GM18870 (cell line): ENCODE results near the gene ARF6.

ENCODE experiments used
- ATAC-seq: cut with Tn5 transposase; IDR thresholded peaks from one replicate; pipeline ENCODE4 v1.9.1; 2021; ENCODE audit warnings: moderate library complexity; ENCODE audit not compliant: unreplicated experiment

ARF6 gene

DNA sequence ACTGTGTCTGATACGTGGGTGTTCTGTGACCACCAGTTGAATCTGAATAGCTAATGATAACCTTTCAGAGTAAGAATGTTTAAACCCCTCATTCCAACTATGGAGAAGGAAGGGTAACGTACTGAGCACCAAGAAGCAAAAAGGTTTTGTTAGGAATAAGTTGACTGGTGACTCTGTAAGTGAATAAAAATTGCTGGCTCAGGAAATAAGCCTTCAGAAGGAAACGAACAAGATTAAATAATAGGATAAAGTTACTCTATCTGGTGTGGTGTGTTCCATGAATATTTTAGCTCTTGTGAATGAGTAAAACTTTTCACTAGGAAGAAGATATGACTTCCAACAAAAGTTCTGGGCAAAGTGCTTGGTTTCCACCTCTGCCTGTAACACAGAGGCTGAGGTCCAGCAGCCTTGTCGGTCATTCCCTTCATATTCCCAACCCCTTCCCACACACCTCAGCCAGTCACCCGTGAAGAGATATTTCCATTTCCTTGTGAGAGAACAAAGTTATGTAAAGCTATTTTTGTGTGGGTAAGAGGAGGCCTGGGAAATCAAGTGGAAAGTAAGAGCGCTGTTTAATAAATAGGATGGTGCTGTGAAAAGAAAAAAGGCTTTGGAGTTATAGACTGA, 47.1 kb downstream of the ARF6 start:
- no peak for ATAC-seq

DNA sequence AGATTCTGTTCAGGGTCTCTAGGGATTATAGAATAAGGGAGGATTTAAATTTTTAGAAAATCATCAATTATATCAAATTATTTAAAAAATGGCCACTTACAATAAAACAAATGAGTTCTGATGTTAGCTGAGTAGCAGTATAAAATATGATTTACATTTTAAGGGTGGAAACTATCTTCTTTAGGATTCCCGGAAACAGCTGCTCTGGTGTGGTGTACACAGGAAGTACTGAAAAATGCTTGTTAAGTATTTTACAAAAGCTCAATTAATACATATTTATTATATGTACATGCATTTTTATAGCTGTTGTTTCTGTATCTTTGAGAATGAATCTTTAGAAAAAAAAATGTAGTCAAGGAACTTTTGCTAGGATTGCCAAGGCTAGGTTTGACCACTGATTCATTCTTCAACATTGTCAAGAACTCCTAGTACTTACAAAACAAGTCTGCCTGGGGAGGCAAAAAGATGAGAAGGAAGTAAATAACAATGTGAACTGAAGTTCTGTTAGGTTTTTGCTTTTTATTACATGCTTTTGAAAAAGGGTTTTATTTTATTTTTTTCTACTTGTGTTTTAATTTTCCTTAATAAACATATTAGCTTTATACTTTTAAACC, 48.0 kb downstream of the ARF6 start:
- no peak for ATAC-seq

DNA sequence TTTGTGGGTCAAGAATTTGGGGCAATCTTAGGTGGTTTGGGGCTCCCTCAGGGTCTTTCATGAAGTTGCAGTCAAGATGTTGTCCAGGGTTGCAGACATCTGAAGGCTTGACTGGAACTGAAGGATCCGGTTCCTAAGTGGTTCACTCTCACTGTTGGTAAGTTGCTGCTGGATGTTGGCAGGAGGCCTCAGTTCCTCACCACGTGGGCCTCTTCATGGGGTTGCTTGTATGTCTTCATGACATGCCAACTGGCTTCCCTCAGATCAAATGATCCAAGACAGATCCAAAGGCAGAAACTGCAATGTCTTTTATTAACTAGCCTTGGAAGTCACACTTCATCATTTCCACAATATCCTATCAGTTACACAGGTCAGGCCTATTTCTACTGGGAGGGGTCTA, 49.2 kb downstream of the ARF6 start:
- ATAC-seq = no peak

DNA sequence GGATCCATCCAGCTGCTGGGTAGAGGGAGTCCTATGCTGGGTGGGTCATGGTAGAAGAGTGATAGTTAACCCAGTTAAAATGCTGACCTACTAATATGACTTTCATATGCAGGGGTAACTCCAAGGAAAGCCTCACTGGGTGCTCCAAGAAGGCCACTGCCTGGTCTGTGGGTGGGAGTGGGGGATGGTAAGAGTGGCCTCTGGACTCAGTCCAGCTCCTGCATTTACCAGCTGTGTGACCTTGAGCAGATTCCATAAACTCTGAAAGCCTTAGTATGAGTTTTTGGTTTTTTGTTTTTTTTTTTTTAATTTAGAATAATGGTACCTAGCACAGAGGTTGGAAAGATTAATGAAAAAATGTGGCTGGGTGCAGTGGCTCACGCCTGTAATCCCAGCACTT, 51.6 kb downstream of the ARF6 start:
- ATAC-seq = no peak

DNA sequence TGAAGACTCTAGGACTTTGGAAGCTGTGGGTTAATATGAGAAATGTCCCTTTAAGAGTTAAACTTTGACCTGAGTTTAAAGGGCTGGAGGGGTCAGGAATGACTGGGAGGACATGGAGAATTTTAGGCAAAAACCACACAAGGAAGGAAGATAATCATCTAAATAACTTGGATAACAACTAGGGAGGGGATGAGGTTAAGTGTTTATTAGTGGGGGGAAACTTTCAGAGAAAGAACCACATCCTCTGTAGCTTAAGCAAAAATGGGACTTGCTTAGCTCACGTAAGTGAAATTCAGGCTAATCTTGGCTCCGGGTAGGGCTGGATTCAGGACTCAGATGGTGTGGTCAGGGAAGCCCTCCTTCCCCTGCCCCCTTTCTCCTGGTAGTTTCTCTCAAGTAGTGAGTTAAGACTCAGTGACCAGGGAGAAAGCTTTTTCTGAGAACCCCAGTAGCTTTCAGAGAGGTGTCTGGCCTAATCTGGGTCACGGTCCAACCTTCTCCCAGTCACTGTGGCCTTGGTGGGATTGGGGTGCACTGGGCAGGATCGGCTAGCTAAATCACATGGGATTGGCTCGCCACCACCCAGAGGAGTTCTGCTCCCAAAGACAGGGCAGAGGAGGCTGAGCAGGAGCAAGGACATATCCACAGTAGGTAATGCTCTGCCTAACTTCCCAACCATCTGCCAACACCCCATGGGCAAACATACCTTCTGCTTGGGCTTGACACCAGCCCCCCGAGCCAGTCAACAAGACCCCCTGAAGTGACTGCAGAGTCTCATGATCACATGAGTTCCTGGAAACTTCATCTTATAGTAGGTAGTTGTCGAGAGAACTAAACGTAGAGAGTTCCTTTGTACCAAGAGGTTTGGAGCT, 52.8 kb downstream of the ARF6 start:
- no peak for ATAC-seq
